Vagina (tissue), 2 donors: Measurements from ENCODE around the gene RUNDC1. TPM values are rescaled to one million over a fixed set of nuclear protein-coding genes. Genes with fewer than 3 reads are reported as not detected.

Source experiments
- DNase-seq, 2 donors: peaks; one replicate each; pipeline ENCODE4 v3.0.0-alpha.2; 2017; ENCODE audit errors: extremely low spot score in 2 of 2
- H3K27ac ChIP-seq: fragments of 200-600 bp; sonication (generic); one replicate; pipeline ENCODE4 v1.5.1; 2019
- H3K27me3 ChIP-seq: fragments of 200-600 bp; sonication (generic); one replicate; pipeline ENCODE4 v1.5.1; 2019
- H3K36me3 ChIP-seq, 2 donors: fragments of 200-600 bp; sonication (generic); one replicate each; pipeline ENCODE4 v1.5.1; 2017 to 2019
- H3K4me1 ChIP-seq: fragments of 200-600 bp; sonication (generic); one replicate; pipeline ENCODE4 v1.5.1; 2019
- H3K4me3 ChIP-seq, 2 donors: fragments of 200-600 bp; sonication (generic); 1 replicate in 1 of 2; 2 replicates in 1 of 2; pipeline ENCODE4 v1.5.1; 2016 to 2019
- H3K9me3 ChIP-seq: fragments of 200-600 bp; sonication (generic); one replicate; pipeline ENCODE4 v1.5.1; 2019
- CTCF ChIP-seq, 3 experiments: fragments of 450-650 bp in 2 of 3; fragments of 200-600 bp in 1 of 3; sonication (generic) in 1 of 3; IDR thresholded peaks; one replicate each; pipeline ENCODE4 v1.5.1; 2017 to 2019; ENCODE audit warnings: antibody characterized with exemption in 3 of 3, mild to moderate bottlenecking in 2 of 3, moderate library complexity in 2 of 3
- POLR2A ChIP-seq, 2 donors: fragments of 450-650 bp; IDR thresholded peaks; one replicate each; pipeline ENCODE4 v1.6.1; 2017; ENCODE audit warnings: antibody characterized with exemption in 2 of 2, mild to moderate bottlenecking in 2 of 2, moderate library complexity in 2 of 2
- POLR2AphosphoS5 ChIP-seq, 2 donors: sonication (generic); formaldehyde crosslinking; IDR thresholded peaks; one replicate each; pipeline ENCODE4 v1.9.0; 2017; ENCODE audit warnings: antibody characterized with exemption in 2 of 2, mild to moderate bottlenecking in 2 of 2, low read depth in 1 of 2; ENCODE audit not compliant: insufficient read depth in 1 of 2
- intact Hi-C: fragments of 100-400 bp; cut with DNase I; formaldehyde crosslinking; loops from one replicate; pipeline ENCODE4 v1.15.1; 2023
- total RNA-seq: library from RNA; depleted of rRNA; stranded (reverse); fragments of >200 nt; gene quantifications from one replicate; pipeline ENCODE4 v1.2.3, GENCODE V29; 2016

The RUNDC1 gene
- total RNA-seq, 1 donor from 2014 or later = 21.4 TPM

GRCh38 chr17:43026595-43026994 is 46.2 kb downstream of the RUNDC1 start:
- no peaks in the 10 kb centered on the region for H3K27me3 ChIP-seq
- peak overlapping the region; percentile 85 for H3K27ac ChIP-seq
- DNase-seq = no peak
- intact Hi-C loops = loop anchor here (10.0 kb wide), 2 partner anchors 98 to 308 kb away; partner anchors contain the start of gene BRCA1
- no peak overlapping the region for H3K4me3 ChIP-seq
- H3K36me3 ChIP-seq = no peaks in the 10 kb centered on the region
- peaks cover 40% of the 10 kb centered on the region for H3K4me1 ChIP-seq
- H3K9me3 ChIP-seq = no peaks in the 10 kb centered on the region
- TF ChIP-seq POLR2A (IDR thresholded peaks at IDR 0.05) (no peak), CTCF (IDR thresholded peaks at IDR 0.05) (no peak), POLR2AphosphoS5 (IDR thresholded peaks at IDR 0.05; ENCODE audit: insufficient read depth in 1 of 2, low read depth in 1 of 2) (no peak)

GRCh38 chr17:43027091-43028032 is 47.0 kb downstream of the RUNDC1 start:
- TF ChIP-seq CTCF (IDR thresholded peaks at IDR 0.05) (no peak), POLR2A (IDR thresholded peaks at IDR 0.05) (no peak), POLR2AphosphoS5 (IDR thresholded peaks at IDR 0.05; ENCODE audit: insufficient read depth in 1 of 2, low read depth in 1 of 2) (no peak)
- peak overlapping the region; percentile 85 for H3K27ac ChIP-seq
- no peak overlapping the region for H3K4me3 ChIP-seq
- intact Hi-C loops = loop anchor here (10.0 kb wide), 2 partner anchors 97 to 307 kb away; partner anchors contain the start of gene BRCA1
- no peak for DNase-seq
- no peaks in the 10 kb centered on the region for H3K27me3 ChIP-seq
- no peaks in the 10 kb centered on the region for H3K36me3 ChIP-seq
- H3K4me1 ChIP-seq = peaks cover 39% of the 10 kb centered on the region
- no peaks in the 10 kb centered on the region for H3K9me3 ChIP-seq

- H3K9me3 ChIP-seq = no peaks in the 10 kb centered on the region
- H3K36me3 ChIP-seq = no peaks in the 10 kb centered on the region
- TF ChIP-seq CTCF (IDR thresholded peaks at IDR 0.05) = no peak
- no peak for TF ChIP-seq POLR2AphosphoS5 (IDR thresholded peaks at IDR 0.05; ENCODE audit: insufficient read depth in 1 of 2, low read depth in 1 of 2)
- TF ChIP-seq POLR2A (IDR thresholded peaks at IDR 0.05) = no peak
- intact Hi-C loops = loop anchor here (10.0 kb wide), 2 partner anchors 96 to 306 kb away; partner anchors contain the start of gene BRCA1
- H3K4me1 ChIP-seq = peaks cover 32% of the 10 kb centered on the region
- H3K27ac ChIP-seq = no peak overlapping the region
- no peaks in the 10 kb centered on the region for H3K27me3 ChIP-seq
- H3K4me3 ChIP-seq = no peak overlapping the region
- no peak for DNase-seq
These were observed 48.0 kb downstream of the RUNDC1 start for GRCh38 chr17:43028221-43028861.

GRCh38 chr17:43030137-43030767 is 49.9 kb downstream of the RUNDC1 start:
- no peak for DNase-seq
- H3K27me3 ChIP-seq = no peaks in the 10 kb centered on the region
- no peak overlapping the region for H3K4me3 ChIP-seq
- H3K9me3 ChIP-seq = no peaks in the 10 kb centered on the region
- no peaks in the 10 kb centered on the region for H3K36me3 ChIP-seq
- no peak overlapping the region for H3K27ac ChIP-seq
- intact Hi-C loops = no loop called here
- TF ChIP-seq CTCF (IDR thresholded peaks at IDR 0.05) (no peak), POLR2AphosphoS5 (IDR thresholded peaks at IDR 0.05; ENCODE audit: insufficient read depth in 1 of 2, low read depth in 1 of 2) (no peak), POLR2A (IDR thresholded peaks at IDR 0.05) (no peak)
- H3K4me1 ChIP-seq = peaks cover 21% of the 10 kb centered on the region
